IMR-90 (cell line): ENCODE data around the gene DCHS1.

Experiments
- CEBPB ChIP-seq: IDR thresholded peaks from 2 replicates; pipeline ENCODE4 v1.6.1; 2012; ENCODE audit warnings: low read depth, low read length, improper control_type of control experiment
- CTCF ChIP-seq: conservative IDR thresholded peaks from 2 replicates; pipeline ENCODE4 v1.5.1; 2012; ENCODE audit warnings: mild to moderate bottlenecking, low read depth, low read length, improper control_type of control experiment
- POLR2A ChIP-seq: IDR thresholded peaks from 2 replicates; pipeline ENCODE4 v1.6.1; 2012; ENCODE audit warnings: mild to moderate bottlenecking, low read depth, low read length
- RAD21 ChIP-seq: IDR thresholded peaks from 2 replicates; pipeline ENCODE4 v1.6.1; 2012; ENCODE audit warnings: low read length, improper control_type of control experiment

DNA sequence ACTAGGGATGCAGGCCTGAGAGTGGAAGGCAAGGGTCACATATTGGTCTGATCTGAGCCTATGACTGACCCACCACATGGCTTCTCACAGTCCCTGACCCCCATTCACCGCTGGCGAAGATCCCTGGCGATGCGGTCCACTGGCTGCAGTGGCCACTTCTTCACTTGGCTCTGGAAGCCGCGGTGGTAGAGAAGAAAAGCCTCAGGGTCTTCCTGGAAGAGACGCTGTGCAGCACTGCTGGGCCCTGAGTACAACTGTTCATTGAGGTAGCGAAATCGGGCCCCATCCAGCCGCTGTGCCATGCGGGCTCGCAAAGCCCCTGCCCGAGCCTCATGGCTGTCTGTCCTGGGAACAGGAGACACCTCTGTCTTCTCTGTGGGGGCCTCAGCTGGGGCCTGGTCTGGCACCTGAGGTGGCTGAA, 54.6 kb downstream of the DCHS1 start:
- TF ChIP-seq CTCF (no peak), RAD21 (no peak), POLR2A (no peak), CEBPB (no peak)
